ENCODE measurements around the gene LTBP2.

LTBP2 gene

DNA sequence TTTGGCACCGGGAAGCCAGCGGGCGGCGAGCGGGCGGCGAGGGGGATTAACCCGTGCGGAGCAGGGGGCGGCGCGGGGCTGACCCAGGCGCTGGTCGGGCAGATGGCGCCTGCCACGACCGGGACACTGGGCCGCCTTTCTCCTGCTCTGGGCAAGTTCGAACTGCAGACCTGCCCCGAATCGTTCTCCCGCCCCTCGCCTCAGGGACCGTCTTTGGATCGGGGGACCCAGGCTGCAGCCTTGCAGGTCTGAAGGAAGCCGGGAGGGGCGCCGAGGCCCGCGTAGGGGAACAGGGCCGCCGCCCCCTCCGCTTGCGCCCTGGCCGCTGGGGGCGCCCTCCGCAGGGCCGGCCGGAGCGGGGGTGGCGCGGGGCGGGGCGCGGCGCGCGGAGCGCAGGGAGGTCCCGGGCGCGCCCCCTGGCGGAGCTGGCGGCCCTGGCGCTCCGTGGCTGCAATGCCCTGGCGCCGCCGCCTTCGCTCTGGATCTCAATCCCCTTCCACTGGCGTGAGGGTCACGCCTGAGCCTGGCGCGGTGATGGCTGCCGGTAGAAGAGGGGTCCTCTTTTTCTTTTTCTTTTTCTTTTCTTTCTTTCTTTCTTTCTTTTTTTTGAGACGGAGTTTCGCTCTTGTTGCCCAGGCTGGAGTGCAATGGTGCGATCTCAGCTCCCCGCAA, 449 bp upstream of the LTBP2 start:
- DNase-seq (ENCODE audit: low read depth): peak; percentile 88

- DNase-seq (ENCODE audit: low read depth): no peak
These were observed 979 bp downstream of the LTBP2 start for GRCh38 chr14:74610866-74611649.

DNA sequence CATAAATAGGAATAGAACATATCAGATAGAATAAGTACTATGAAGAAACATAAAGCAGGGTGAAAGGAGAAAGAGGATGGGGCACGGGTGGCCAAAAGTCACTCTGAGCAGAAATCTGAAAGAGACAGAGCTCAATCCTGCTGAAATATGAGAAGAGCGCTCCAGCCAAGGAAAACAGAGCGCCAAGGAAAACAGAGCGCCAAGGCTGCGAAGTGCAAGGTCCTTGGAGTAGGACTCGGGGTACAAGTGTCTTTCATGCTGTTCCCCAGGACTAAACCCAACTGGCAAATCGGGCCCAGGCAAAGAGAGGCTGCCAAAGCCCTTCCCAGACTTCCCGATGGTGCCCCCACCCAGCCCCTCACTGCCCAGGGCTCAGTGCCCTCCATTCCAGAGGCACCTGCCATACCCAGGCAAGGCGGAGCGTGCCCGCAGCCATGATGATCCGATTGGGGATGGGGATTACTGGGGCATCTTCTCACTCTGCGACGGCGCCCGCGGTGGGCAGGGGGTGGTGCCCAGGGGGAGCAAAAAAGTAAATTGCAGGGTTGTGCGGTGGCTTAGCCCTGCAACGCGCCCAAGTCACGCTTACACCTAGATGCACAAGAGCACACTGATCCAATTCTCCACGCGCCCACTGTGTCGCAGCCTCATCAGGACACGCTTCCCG, 1.7 kb downstream of the LTBP2 start:
- no peak for DNase-seq (ENCODE audit: low read depth)

GRCh38 chr14:74609721-74610120, 2.3 kb downstream of the LTBP2 start:
- no peak for DNase-seq (ENCODE audit: low read depth)

- peak; percentile 89 for DNase-seq (ENCODE audit: low read depth)
These were observed 3.0 kb downstream of the LTBP2 start for GRCh38 chr14:74608959-74609611.

DNA sequence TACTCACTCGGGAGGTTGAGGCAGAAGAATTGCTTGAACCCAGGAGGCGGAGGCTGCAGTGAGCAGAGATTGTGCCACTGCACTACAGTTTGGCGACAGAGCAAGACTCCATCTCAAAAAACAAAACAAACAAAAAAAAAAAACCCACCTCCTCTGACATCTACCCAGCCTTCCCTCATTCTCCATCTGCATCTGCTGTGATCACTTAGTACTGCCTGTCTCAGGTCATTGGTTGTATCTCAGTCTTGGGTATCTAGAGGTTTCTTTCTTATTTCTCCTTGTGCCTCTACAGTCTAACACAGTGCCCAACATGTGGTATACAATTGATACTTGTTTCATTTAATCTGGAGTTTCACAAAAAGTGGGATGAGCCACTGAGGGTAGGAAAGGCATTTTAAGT, 5.3 kb downstream of the LTBP2 start:
- DNase-seq (ENCODE audit: low read depth): no peak

DNA sequence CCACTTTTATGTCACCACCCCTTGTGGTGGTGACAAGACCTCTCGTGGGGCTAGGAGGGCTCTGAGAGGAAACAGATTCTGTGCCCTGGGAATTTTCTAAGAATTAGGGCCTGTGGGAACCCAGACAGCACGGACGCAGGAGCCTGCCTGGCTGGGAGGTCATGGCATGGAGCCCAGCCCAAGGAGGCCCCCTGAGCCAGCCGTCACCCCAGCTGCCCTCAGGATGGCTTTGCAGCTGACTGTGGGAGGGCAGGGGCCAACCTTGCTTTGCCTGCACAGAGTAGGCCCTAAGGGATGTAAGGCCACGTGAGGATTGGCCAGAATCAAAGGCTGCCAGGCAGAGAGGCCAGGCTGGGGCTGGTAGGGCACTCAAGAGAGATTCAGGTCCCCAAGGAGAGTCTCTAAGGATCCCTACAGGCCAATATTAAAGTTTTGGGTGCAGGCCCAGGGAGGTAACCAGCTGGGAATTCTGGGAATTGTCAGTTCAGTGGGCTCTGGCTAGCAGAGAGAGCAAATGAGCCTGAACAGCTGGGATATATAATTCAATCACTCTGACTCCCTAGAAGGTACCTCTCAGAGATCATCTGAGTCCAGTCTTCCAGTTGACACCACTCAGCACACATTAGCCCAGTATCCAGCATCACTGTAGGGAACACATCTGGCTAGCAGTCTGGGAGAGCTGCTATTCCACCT, 6.4 kb downstream of the LTBP2 start:
- DNase-seq (ENCODE audit: low read depth): no peak

DNA sequence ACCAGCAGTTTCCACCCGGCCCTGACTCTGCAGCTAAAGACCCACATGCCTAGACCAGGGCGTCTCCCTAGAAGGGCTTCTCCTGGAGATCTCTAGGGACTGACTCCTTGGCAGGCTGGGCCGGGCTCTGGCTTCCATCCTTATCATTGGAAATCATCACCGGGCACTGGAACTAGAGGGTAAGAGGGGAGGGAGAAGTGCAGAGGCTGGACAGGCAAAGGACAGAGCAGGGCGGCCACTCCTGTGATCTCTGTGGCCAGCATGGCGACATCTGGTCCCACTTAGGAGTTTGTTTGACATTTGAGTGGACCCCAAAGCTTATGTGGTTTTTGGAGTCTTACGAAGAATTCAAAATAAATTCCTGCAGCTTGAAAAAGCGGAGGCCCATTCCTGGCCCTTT, 7.1 kb downstream of the LTBP2 start:
- DNase-seq (ENCODE audit: low read depth): no peak

- no peak for DNase-seq (ENCODE audit: low read depth)
These were observed 7.9 kb downstream of the LTBP2 start for GRCh38 chr14:74604157-74604556.

GRCh38 chr14:74601982-74602381, 10.1 kb downstream of the LTBP2 start:
- no peak for DNase-seq (ENCODE audit: low read depth)

GRCh38 chr14:74599946-74600345, 12.1 kb downstream of the LTBP2 start:
- DNase-seq (ENCODE audit: low read depth): no peak

DNA sequence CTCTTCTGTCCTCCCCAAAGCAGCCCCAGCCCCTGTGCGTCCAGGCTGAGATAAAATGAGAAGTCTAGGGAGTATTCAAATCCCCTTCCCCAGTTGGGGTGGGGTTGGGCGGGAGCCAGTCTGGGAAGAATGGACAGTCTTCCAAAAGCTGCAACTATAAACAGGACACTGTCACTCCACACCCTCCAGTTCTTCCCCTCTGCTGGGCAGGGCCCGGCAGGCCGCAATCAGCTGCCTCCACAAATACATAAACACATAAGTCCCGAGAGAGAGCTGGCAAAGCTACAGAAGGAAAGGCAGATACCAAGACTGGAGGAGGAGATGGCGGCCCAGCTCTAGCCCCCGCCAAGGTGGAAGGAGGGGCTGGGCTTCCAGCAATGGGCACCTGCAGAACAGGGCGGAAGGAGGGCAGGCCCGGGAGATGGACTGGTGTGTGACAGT, 12.7 kb downstream of the LTBP2 start:
- no peak for DNase-seq (ENCODE audit: low read depth)

GRCh38 chr14:74596741-74597450, 15.1 kb downstream of the LTBP2 start:
- DNase-seq (ENCODE audit: low read depth): no peak

DNA sequence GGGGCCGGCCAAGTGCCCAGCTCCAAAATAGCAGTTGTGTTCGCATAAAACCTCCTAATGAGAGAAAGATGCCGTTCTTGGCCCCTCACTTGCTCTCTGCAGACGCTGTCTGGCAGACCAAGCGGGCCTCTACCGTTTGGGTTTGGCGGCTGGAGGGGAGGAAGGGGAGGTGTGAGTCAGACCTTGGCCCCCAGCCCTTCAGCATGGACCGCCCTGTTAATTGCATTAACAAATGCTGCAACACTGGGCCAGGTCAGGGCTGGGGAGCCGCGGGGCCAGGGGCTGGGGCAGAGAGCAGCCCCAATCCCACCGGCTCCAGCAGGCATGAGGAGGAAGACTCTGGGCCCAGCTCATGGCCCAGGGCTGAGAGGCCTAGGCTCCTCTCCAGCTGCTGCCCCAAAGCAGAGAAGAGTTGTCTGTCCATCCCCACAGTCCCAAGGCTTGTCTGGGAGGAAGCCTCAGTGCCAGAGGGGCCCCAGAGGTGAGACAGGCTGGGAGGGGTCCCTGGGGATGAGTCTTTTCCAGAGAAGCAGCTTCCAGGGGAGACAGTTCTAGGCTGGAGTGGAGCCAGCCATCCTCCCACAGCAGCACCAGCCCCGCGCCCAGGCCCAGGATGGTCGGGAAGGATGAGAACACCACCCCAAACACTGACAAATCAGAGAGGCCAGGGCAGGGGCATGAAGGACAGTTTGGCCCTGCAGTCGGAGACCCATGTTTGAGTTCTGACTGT, 16.9 kb downstream of the LTBP2 start:
- no peak for DNase-seq (ENCODE audit: low read depth)

DNA sequence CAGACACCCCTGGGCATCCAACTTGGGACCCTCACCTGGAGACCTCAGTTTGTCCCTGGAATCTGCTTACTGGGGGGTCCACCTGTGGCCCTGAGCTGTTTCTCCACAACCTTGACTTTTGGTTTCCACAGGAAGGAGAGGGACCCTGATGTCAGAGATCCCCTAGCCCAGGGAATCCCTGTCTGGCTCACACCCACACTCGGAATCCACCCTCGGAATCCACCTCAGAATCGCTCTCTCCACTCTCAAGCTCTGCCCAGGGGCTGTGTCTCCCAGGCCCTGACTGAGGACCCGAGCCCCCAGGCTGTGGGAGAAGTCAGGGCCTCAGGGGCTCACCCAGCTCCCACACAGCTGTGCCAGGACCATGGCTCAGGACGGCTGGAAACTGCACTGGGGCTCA, 17.4 kb downstream of the LTBP2 start:
- no peak for DNase-seq (ENCODE audit: low read depth)

DNA sequence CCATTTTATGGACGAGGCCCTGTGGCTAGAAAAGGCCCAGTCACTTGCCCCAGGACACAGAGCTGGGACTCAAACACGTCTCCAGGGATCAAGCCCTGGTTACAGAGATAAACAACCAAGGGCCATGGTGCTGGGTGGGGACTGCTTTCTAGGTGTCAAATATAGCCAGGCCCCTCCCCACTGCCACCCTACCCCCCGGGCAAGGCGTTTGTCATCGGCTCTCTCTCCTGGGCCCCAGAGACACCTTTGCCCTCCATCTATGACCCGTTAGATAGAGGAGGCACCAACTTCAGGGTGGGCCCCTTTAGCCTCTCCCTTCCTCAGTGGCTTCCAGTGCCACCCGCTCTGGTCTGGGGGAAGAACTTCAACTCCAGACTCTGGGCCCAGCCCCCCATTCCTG, 18.0 kb downstream of the LTBP2 start:
- DNase-seq (ENCODE audit: low read depth): no peak

- no peak for DNase-seq (ENCODE audit: low read depth)
These were observed 18.6 kb downstream of the LTBP2 start for GRCh38 chr14:74593241-74593953.

DNA sequence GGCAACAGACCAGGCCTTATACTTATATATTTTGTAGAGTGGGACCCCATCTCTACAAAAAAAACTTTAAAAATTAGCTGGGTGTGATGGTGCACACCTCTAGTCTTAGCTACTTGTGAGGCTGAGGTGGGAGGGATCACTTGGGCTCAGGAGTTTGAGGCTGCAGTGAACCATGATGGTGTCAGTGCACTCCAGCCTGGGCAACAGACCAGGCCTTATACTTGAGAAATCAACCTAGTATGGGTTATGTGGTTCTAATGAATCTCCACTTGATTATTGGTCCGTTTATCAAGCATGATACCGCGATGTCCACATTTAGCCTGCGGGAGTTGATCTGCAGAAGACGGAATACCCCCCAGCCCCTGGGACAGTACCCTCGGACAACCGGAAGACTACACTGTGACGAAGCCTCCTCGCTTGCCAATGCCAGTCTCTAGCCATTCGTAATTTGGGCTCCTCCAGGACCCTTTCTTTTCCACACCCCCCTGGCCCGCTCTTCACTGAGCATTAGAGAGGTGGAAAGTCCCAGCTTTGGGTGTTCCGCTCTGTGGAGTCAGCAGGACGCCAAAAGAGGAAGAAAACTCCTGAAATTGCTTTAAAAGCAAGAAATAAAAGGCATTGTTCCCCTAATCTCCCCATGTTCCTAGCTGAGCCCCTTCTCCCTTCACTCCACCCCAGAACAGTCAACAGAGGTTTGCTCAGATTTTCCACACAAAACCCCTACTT, 19.4 kb downstream of the LTBP2 start:
- DNase-seq (ENCODE audit: low read depth): no peak

GRCh38 chr14:74591899-74592298, 20.1 kb downstream of the LTBP2 start:
- no peak for DNase-seq (ENCODE audit: low read depth)
